SK-N-SH (cell line): ENCODE results near the gene UBE2E2.

Source experiments
- CTCF ChIP-seq: fragments of 200-600 bp; sonication (generic); IDR thresholded peaks from 2 replicates; pipeline ENCODE4 v1.6.1; 2017; ENCODE audit warnings: antibody characterized with exemption, mild to moderate bottlenecking, moderate library complexity
- EP300 ChIP-seq, 2 experiments: IDR thresholded peaks; 2 replicates each; pipeline versions ENCODE4 v1.4.0 to v1.6.1; 2012; ENCODE audit warnings: borderline replicate concordance in 1 of 2, low read depth in 1 of 2, low read length in 1 of 2
- FOXJ3 ChIP-seq: sonication (generic); formaldehyde crosslinking; IDR thresholded peaks from 2 replicates; pipeline ENCODE4 v1.5.1; 2020; ENCODE audit warnings: mild to moderate bottlenecking, missing genetic modification reagents
- GABPA ChIP-seq: IDR thresholded peaks from 2 replicates; pipeline ENCODE4 v1.4.0; 2012; ENCODE audit warnings: low read depth, mild to moderate bottlenecking
- POLR2AphosphoS5 ChIP-seq: IDR thresholded peaks from 2 replicates; pipeline ENCODE4 v1.6.1; 2012; ENCODE audit warnings: low read depth, low read length
- RAD21 ChIP-seq: IDR thresholded peaks from 2 replicates; pipeline ENCODE4 v1.6.1; 2012; ENCODE audit warnings: mild to moderate bottlenecking, low read length
- RXRA ChIP-seq: IDR thresholded peaks from 2 replicates; pipeline ENCODE4 v1.4.0; 2012; ENCODE audit warnings: low read depth, mild to moderate bottlenecking, borderline replicate concordance
- TCF12 ChIP-seq: IDR thresholded peaks from 2 replicates; pipeline ENCODE4 v1.4.0; 2012
- TF ChIP-seq, protein P1 (sequence below): IDR thresholded peaks from 2 replicates; pipeline ENCODE4 v1.4.0; 2012; ENCODE audit warnings: low read depth, borderline replicate concordance

DNA sequence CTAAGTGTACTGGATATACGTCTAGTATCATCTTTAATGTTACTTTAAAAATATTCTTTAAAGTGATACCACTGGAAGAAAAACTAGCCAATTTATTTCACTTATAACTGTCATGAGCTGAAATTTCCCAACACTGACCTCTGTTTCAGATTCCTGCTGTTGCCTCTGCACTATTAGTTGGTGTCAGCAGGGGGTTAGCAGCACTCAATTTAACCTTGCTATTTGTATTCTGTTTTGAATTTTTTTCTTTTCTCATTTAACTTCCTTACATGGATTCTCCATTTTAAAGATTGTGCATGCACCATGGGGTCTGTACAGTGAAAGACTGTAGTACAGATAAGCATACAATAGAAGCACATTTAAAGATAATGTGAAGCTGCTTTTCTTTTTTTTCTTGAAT lies 169.2 kb downstream of the UBE2E2 start:
- TF ChIP-seq TCF12 (no peak), RAD21 (no peak), CTCF (no peak), FOXJ3 (CRISPR knock-in tag) (no peak), GABPA (no peak), EP300 (IDR thresholded peaks at IDR 0.05; ENCODE audit: borderline replicate concordance in 1 of 2, low read depth in 1 of 2, low read length in 1 of 2) (no peak), POLR2AphosphoS5 (no peak), RXRA (no peak)
- TF ChIP-seq, protein P1, sequence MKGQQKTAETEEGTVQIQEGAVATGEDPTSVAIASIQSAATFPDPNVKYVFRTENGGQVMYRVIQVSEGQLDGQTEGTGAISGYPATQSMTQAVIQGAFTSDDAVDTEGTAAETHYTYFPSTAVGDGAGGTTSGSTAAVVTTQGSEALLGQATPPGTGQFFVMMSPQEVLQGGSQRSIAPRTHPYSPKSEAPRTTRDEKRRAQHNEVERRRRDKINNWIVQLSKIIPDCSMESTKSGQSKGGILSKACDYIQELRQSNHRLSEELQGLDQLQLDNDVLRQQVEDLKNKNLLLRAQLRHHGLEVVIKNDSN, result no peak
